ENCODE results near the gene PCNT. TPM values are rescaled to one million over a fixed set of nuclear protein-coding genes. Genes with fewer than 3 reads are reported as not detected.

Gene PCNT
- total RNA-seq, 1 experiment from 2014 or later = 41.0 TPM

DNA sequence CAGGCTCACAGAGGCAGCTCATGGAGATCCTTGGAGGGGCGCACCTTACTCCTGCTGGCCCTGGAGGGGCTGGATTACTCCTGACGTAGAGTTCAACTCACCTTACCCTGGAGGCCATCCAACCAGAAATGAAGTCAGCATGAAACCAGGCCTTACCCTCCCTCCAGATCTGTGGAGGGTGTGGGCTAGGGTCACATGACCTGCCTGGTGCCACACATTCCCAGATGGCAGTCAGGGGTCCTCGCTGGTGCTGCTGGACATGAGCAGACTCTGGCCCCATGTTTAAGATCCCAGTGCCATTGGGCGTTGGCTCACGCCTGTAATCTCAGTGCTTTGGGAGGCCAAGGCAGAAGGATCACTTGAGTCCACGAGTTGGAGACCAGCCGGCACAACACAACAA lies 4.8 kb upstream of the PCNT start:
- no peaks in the 10 kb centered on the region for H3K27me3 Mint-ChIP-seq (ENCODE audit: low read depth)
- POLR2A ChIA-PET = no interaction called here
- no peak overlapping the region for H3K27ac Mint-ChIP-seq
- H3K4me3 Mint-ChIP-seq = no peak overlapping the region
- peaks cover 15% of the 10 kb centered on the region for H3K36me3 Mint-ChIP-seq
- H3K9me3 Mint-ChIP-seq = no peaks in the 10 kb centered on the region
- TF ChIP-seq TP53 (CRISPR knock-in tag; IDR thresholded peaks at IDR 0.05) (no peak), ZNF232 (CRISPR knock-in tag; IDR thresholded peaks at IDR 0.05) (no peak), ZNF121 (CRISPR knock-in tag; IDR thresholded peaks at IDR 0.05) (peak; percentile 99)
- TF ChIP-seq, protein P1, sequence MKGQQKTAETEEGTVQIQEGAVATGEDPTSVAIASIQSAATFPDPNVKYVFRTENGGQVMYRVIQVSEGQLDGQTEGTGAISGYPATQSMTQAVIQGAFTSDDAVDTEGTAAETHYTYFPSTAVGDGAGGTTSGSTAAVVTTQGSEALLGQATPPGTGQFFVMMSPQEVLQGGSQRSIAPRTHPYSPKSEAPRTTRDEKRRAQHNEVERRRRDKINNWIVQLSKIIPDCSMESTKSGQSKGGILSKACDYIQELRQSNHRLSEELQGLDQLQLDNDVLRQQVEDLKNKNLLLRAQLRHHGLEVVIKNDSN (CRISPR knock-in tag; IDR thresholded peaks at IDR 0.05) = peak; percentile 70
- TF ChIP-seq, protein P2, sequence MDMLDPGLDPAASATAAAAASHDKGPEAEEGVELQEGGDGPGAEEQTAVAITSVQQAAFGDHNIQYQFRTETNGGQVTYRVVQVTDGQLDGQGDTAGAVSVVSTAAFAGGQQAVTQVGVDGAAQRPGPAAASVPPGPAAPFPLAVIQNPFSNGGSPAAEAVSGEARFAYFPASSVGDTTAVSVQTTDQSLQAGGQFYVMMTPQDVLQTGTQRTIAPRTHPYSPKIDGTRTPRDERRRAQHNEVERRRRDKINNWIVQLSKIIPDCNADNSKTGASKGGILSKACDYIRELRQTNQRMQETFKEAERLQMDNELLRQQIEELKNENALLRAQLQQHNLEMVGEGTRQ (CRISPR knock-in tag; IDR thresholded peaks at IDR 0.05) = peak; percentile 82
- TF ChIP-seq, protein P3, sequence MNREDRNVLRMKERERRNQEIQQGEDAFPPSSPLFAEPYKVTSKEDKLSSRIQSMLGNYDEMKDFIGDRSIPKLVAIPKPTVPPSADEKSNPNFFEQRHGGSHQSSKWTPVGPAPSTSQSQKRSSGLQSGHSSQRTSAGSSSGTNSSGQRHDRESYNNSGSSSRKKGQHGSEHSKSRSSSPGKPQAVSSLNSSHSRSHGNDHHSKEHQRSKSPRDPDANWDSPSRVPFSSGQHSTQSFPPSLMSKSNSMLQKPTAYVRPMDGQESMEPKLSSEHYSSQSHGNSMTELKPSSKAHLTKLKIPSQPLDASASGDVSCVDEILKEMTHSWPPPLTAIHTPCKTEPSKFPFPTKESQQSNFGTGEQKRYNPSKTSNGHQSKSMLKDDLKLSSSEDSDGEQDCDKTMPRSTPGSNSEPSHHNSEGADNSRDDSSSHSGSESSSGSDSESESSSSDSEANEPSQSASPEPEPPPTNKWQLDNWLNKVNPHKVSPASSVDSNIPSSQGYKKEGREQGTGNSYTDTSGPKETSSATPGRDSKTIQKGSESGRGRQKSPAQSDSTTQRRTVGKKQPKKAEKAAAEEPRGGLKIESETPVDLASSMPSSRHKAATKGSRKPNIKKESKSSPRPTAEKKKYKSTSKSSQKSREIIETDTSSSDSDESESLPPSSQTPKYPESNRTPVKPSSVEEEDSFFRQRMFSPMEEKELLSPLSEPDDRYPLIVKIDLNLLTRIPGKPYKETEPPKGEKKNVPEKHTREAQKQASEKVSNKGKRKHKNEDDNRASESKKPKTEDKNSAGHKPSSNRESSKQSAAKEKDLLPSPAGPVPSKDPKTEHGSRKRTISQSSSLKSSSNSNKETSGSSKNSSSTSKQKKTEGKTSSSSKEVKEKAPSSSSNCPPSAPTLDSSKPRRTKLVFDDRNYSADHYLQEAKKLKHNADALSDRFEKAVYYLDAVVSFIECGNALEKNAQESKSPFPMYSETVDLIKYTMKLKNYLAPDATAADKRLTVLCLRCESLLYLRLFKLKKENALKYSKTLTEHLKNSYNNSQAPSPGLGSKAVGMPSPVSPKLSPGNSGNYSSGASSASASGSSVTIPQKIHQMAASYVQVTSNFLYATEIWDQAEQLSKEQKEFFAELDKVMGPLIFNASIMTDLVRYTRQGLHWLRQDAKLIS (CRISPR knock-in tag; IDR thresholded peaks at IDR 0.05; ENCODE audit: borderline replicate concordance) = no peak
- no peak for ATAC-seq
- H3K4me1 Mint-ChIP-seq = peaks cover 34% of the 10 kb centered on the region
- no peak for DNase-seq (ENCODE audit: low spot score)
- CTCF ChIA-PET = no interaction called here

DNA sequence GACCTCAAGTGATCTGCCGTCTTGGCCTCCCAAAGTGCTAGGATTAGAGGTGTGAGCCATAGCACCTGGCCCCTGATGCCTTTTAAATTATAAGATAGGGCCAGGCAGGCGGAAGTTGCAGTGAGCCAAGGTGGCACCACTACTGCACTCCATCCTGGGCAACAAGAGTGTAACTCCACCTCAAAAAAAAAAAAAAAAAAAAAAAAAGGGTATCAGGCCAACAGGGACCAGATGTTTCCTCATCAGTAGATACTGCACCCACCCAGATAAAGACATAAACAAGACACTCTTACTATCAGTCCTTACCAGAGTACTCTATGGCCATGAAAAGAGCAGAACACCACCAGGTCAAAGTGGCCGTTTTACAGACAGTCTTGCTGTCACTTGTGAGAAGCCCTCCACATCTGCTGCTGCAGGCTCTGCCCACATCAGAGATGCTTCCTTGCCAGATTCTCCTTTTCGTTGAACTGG lies 3.6 kb upstream of the PCNT start:
- peak overlapping the region; percentile 42 for H3K4me3 Mint-ChIP-seq

More for the DNA sequence above, 3.6 kb upstream of the PCNT start:
- no peaks in the 10 kb centered on the region for H3K27me3 Mint-ChIP-seq (ENCODE audit: low read depth)
- H3K36me3 Mint-ChIP-seq = peaks cover 13% of the 10 kb centered on the region
- H3K9me3 Mint-ChIP-seq = no peaks in the 10 kb centered on the region
- no peak for TF ChIP-seq OVOL2 (CRISPR knock-in tag; IDR thresholded peaks at IDR 0.05; ENCODE audit: borderline replicate concordance)
- no peak for TF ChIP-seq RORB (CRISPR knock-in tag; IDR thresholded peaks at IDR 0.05)
- no peak for TF ChIP-seq GRHL2 (CRISPR knock-in tag; IDR thresholded peaks at IDR 0.05; ENCODE audit: insufficient replicate concordance, severe bottlenecking)
- TF ChIP-seq, protein P4, sequence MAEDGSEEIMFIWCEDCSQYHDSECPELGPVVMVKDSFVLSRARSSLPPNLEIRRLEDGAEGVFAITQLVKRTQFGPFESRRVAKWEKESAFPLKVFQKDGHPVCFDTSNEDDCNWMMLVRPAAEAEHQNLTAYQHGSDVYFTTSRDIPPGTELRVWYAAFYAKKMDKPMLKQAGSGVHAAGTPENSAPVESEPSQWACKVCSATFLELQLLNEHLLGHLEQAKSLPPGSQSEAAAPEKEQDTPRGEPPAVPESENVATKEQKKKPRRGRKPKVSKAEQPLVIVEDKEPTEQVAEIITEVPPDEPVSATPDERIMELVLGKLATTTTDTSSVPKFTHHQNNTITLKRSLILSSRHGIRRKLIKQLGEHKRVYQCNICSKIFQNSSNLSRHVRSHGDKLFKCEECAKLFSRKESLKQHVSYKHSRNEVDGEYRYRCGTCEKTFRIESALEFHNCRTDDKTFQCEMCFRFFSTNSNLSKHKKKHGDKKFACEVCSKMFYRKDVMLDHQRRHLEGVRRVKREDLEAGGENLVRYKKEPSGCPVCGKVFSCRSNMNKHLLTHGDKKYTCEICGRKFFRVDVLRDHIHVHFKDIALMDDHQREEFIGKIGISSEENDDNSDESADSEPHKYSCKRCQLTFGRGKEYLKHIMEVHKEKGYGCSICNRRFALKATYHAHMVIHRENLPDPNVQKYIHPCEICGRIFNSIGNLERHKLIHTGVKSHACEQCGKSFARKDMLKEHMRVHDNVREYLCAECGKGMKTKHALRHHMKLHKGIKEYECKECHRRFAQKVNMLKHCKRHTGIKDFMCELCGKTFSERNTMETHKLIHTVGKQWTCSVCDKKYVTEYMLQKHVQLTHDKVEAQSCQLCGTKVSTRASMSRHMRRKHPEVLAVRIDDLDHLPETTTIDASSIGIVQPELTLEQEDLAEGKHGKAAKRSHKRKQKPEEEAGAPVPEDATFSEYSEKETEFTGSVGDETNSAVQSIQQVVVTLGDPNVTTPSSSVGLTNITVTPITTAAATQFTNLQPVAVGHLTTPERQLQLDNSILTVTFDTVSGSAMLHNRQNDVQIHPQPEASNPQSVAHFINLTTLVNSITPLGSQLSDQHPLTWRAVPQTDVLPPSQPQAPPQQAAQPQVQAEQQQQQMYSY (CRISPR knock-in tag; IDR thresholded peaks at IDR 0.05) = no peak
- no peak for TF ChIP-seq ESRRA (CRISPR knock-in tag; IDR thresholded peaks at IDR 0.05; ENCODE audit: borderline replicate concordance)
- TF ChIP-seq ZBTB21 (CRISPR knock-in tag; IDR thresholded peaks at IDR 0.05; ENCODE audit: borderline replicate concordance) = no peak
- no peak for TF ChIP-seq ZNF263 (CRISPR knock-in tag; IDR thresholded peaks at IDR 0.05; ENCODE audit: low read depth)
- TF ChIP-seq, protein P5, sequence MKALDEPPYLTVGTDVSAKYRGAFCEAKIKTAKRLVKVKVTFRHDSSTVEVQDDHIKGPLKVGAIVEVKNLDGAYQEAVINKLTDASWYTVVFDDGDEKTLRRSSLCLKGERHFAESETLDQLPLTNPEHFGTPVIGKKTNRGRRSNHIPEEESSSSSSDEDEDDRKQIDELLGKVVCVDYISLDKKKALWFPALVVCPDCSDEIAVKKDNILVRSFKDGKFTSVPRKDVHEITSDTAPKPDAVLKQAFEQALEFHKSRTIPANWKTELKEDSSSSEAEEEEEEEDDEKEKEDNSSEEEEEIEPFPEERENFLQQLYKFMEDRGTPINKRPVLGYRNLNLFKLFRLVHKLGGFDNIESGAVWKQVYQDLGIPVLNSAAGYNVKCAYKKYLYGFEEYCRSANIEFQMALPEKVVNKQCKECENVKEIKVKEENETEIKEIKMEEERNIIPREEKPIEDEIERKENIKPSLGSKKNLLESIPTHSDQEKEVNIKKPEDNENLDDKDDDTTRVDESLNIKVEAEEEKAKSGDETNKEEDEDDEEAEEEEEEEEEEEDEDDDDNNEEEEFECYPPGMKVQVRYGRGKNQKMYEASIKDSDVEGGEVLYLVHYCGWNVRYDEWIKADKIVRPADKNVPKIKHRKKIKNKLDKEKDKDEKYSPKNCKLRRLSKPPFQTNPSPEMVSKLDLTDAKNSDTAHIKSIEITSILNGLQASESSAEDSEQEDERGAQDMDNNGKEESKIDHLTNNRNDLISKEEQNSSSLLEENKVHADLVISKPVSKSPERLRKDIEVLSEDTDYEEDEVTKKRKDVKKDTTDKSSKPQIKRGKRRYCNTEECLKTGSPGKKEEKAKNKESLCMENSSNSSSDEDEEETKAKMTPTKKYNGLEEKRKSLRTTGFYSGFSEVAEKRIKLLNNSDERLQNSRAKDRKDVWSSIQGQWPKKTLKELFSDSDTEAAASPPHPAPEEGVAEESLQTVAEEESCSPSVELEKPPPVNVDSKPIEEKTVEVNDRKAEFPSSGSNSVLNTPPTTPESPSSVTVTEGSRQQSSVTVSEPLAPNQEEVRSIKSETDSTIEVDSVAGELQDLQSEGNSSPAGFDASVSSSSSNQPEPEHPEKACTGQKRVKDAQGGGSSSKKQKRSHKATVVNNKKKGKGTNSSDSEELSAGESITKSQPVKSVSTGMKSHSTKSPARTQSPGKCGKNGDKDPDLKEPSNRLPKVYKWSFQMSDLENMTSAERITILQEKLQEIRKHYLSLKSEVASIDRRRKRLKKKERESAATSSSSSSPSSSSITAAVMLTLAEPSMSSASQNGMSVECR (CRISPR knock-in tag; IDR thresholded peaks at IDR 0.05; ENCODE audit: borderline replicate concordance) = no peak
- TF ChIP-seq, protein P6, sequence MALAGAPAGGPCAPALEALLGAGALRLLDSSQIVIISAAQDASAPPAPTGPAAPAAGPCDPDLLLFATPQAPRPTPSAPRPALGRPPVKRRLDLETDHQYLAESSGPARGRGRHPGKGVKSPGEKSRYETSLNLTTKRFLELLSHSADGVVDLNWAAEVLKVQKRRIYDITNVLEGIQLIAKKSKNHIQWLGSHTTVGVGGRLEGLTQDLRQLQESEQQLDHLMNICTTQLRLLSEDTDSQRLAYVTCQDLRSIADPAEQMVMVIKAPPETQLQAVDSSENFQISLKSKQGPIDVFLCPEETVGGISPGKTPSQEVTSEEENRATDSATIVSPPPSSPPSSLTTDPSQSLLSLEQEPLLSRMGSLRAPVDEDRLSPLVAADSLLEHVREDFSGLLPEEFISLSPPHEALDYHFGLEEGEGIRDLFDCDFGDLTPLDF (CRISPR knock-in tag; IDR thresholded peaks at IDR 0.05) = no peak
- TF ChIP-seq FOXK1 (CRISPR knock-in tag; IDR thresholded peaks at IDR 0.05) = no peak
- TF ChIP-seq, protein P1 (CRISPR knock-in tag; IDR thresholded peaks at IDR 0.05) = no peak
- CTCF ChIA-PET = no interaction called here
- H3K27ac Mint-ChIP-seq = peak overlapping the region; percentile 74
- ATAC-seq (no peak), DNase-seq (ENCODE audit: low spot score) (no peak)
- peaks cover 35% of the 10 kb centered on the region for H3K4me1 Mint-ChIP-seq
- POLR2A ChIA-PET = no interaction called here
